Heart left ventricle (tissue), 16 donors: ENCODE measurements around the gene SMG9. TPM values are rescaled to one million over a fixed set of nuclear protein-coding genes. Genes with fewer than 3 reads are reported as not detected.
"Not testable (repeated sequence)": the region's sequence is repeated elsewhere in the genome, so short reads cannot be mapped to it uniquely, and the experiment has no call there.

Source experiments
- ATAC-seq, 4 donors: fragments of 200-7000 bp; cut with Tn5 transposase; one replicate each; pipeline ENCODE4 v1.9.1; 2020 to 2022; ENCODE audit warnings: moderate library complexity in 4 of 4, mild to moderate bottlenecking in 3 of 4, moderate number of reproducible peaks in 1 of 4
- DNase-seq, 5 donors: peaks; one replicate each; pipeline ENCODE4 v3.0.0-alpha.2; 2020
- H3K27ac ChIP-seq, 12 donors: fragments of 200-600 bp; sonication (generic) in 4 of 12; one replicate each; pipeline versions ENCODE4 v1.5.0 to v1.8.0; 2016 to 2022; ENCODE audit warnings: mild to moderate bottlenecking in 2 of 12
- H3K27me3 ChIP-seq, 9 donors: fragments of 200-600 bp; sonication (generic) in 2 of 9; one replicate each; pipeline versions ENCODE4 v1.5.1 to v1.8.0; 2016 to 2022; ENCODE audit warnings: mild to moderate bottlenecking in 3 of 9
- H3K36me3 ChIP-seq, 9 donors: fragments of 200-600 bp; sonication (generic) in 2 of 9; one replicate each; pipeline versions ENCODE4 v1.5.0 to v1.8.0; 2018 to 2022; ENCODE audit warnings: mild to moderate bottlenecking in 2 of 9
- H3K4me1 ChIP-seq, 12 donors: fragments of 200-600 bp; sonication (generic) in 4 of 12; one replicate each; pipeline versions ENCODE4 v1.5.0 to v1.8.0; 2016 to 2022; ENCODE audit warnings: mild to moderate bottlenecking in 3 of 12
- H3K4me3 ChIP-seq, 12 donors: fragments of 200-600 bp; sonication (generic) in 4 of 12; one replicate each; pipeline versions ENCODE4 v1.5.0 to v1.8.0; 2017 to 2022; ENCODE audit warnings: mild to moderate bottlenecking in 9 of 12, moderate library complexity in 4 of 12
- H3K9me3 ChIP-seq, 12 donors: fragments of 200-600 bp; sonication (generic) in 4 of 12; one replicate each; pipeline versions ENCODE4 v1.5.0 to v1.8.0; 2016 to 2022; ENCODE audit warnings: mild to moderate bottlenecking in 1 of 12
- CTCF ChIP-seq, 12 donors: fragments of 200-600 bp; sonication (generic) in 4 of 12; IDR thresholded peaks; one replicate each; pipeline versions ENCODE4 v1.5.0 to v1.8.0; 2018 to 2022; ENCODE audit warnings: antibody characterized with exemption in 12 of 12, mild to moderate bottlenecking in 5 of 12
- POLR2A ChIP-seq, 2 donors: fragments of 450-650 bp; IDR thresholded peaks; one replicate each; pipeline ENCODE4 v1.6.1; 2017; ENCODE audit warnings: antibody characterized with exemption in 2 of 2, mild to moderate bottlenecking in 2 of 2, moderate library complexity in 2 of 2
- WGBS, 4 donors: extraction: QIAGEN DNeasy Blood & Tissue Kit in 2 of 4; methylation state at CpG; one replicate each; pipeline versions ENCODE4 v1.1.5 to v1.1.7; 2013 to 2018; 5-methylcytosine and 5-hydroxymethylcytosine counted together
- intact Hi-C, 10 donors: fragments of 100-400 bp; cut with DNase I; formaldehyde crosslinking; loops; one replicate each; pipeline versions ENCODE4 v1.11.1 to v1.14.2; 2022
- polyA plus RNA-seq, 2 donors: library from polyadenylated mRNA; stranded (reverse); fragments of 200-250 nt; gene quantifications; one replicate each; pipeline ENCODE4 v1.2.3, GENCODE V29; 2013
- total RNA-seq, 9 donors: library from RNA; depleted of rRNA in 2 of 9; stranded (reverse); fragments of >200 nt in 2 of 9; fragmentation: NEBNext Ultra II Directional in 3 of 9; extraction: Animal tissue kit (Norgen Biotek cat#: 25700) in 3 of 9; gene quantifications; one replicate each; pipeline versions ENCODE4 v1.1.0 to v1.2.4, GENCODE V29; 2016 to 2023
- donor health status: ischemic (EF 13 %, LVEDD 7.1; RV severe dilation, severe dysfunction).
- donor health status: healthy with polysubstance abuse.
- donor health status: DM: no; HTN: yes; CAD: no.
- donor health status: DM: no; HTN: no; CAD: no.
- donor health status: ischemic (EF 25% LVEDD 6.9; RV normal size, moderate dysfunction).
- donor health status: ischemic (EF 25% LVEDD 5.7; RV mildly dilated, moderate dysfunction).
- donor health status: healthy.
- donor health status: DM: yes; HTN: yes; CAD: no.
- donor health status: ischemic (EF 35%, LVEDD 5.7; RV mildly dilated, moderate dysfunction).
- donor health status: nonischemic (EF 11% LVEDD 7.7; RV severe dilation, severe dysfunction).
- donor health status: DM: yes; HTN: yes; CAD: no.
- donor health status: PGD.
- donor health status: ischemic (EF 29% LVEDD 5.4; RV normal size, mild dysfunction).
- donor health status: nonischemic (EF 23%, LVEDD 6.1; RV moderate dilation, normal function).

The SMG9 gene
- total and polyA plus RNA-seq, 11 donors, result 5.8 to 27.7 (median 14.9) TPM

GRCh38 chr19:43682824-43683661, 71.7 kb downstream of the SMG9 start:
- no peaks in the 10 kb centered on the region for H3K27me3 ChIP-seq
- ATAC-seq (no peak), DNase-seq (no peak)
- 52 to 55% (median 54%) methylated on average over 11 of the region's 11 CpGs for WGBS, 4 donors
- H3K9me3 ChIP-seq, result no peaks in the 10 kb centered on the region
- H3K4me1 ChIP-seq, result peaks cover 0 to under 1% (median 0%) of the 10 kb centered on the region in 12 donors
- intact Hi-C loops, result no loop called here
- H3K4me3 ChIP-seq, result no peak overlapping the region
- H3K27ac ChIP-seq, result no peak overlapping the region
- H3K36me3 ChIP-seq, result no peaks in the 10 kb centered on the region
- TF ChIP-seq CTCF (IDR thresholded peaks at IDR 0.05) (no peak), POLR2A (IDR thresholded peaks at IDR 0.05) (no peak)

- 90 to 96% (median 93%) methylated on average over 5 of the region's 5 CpGs for WGBS, 4 donors
- H3K9me3 ChIP-seq, result not testable (repeated sequence)
Measured at GRCh38 chr19:43682269-43682668, 72.5 kb downstream of the SMG9 start.

GRCh38 chr19:43681821-43682220, 72.9 kb downstream of the SMG9 start:
- Histone ChIP-seq H3K9me3 (no peaks in the 10 kb centered on the region), H3K27ac (no peak overlapping the region), H3K27me3 (no peaks in the 10 kb centered on the region), H3K4me3 (no peak overlapping the region), H3K36me3 (no peaks in the 10 kb centered on the region), H3K4me1 (no peaks in the 10 kb centered on the region)
- whole genome bisulfite sequencing, 4 donors, result 83 to 87% (median 84%) methylated on average over 5 of the region's 5 CpGs
- DNase-seq (no peak), ATAC-seq (no peak)
- intact Hi-C loops, result no loop called here
- TF ChIP-seq POLR2A (IDR thresholded peaks at IDR 0.05) (no peak), CTCF (IDR thresholded peaks at IDR 0.05) (no peak)

More at GRCh38 chr19:43682269-43682668, 72.5 kb downstream of the SMG9 start:
- H3K27me3 ChIP-seq, intact Hi-C loops, H3K4me1 ChIP-seq, H3K27ac ChIP-seq, H3K36me3 ChIP-seq, H3K4me3 ChIP-seq, ATAC-seq, DNase-seq: not testable (repeated sequence)

GRCh38 chr19:43678512-43679261, 76.1 kb downstream of the SMG9 start:
- intact Hi-C loops, result loop anchor here in 1 of 10 donors (10.0 kb wide), 1 partner anchor 106 kb away; the partner anchor contains the start of gene KCNN4
- no peak overlapping the region for H3K27ac ChIP-seq
- peaks cover 0 to 20% (median 0%) of the 10 kb centered on the region in 12 donors for H3K4me1 ChIP-seq
- DNase-seq (no peak), ATAC-seq (peak in 2 of 4 donors; percentile 48 to 57)
- no peaks in the 10 kb centered on the region for H3K36me3 ChIP-seq
- H3K27me3 ChIP-seq, result no peaks in the 10 kb centered on the region
- 89 to 93% (median 91%) methylated on average over 11 of the region's 11 CpGs for WGBS, 4 donors
- TF ChIP-seq CTCF (IDR thresholded peaks at IDR 0.05), result no peak
- TF ChIP-seq POLR2A (IDR thresholded peaks at IDR 0.05), result no peak
- H3K4me3 ChIP-seq, result no peak overlapping the region
- H3K9me3 ChIP-seq, result no peaks in the 10 kb centered on the region

Other genes with a start within 250 kb of the SMG9 start
- gene ETHE1, start 227.8 kb downstream of the SMG9 start, total RNA-seq, result 10 to 100 TPM in 8 of 9 donors, 1 to 10 TPM in 1; 9.0 to 27.6 (median 14.2) TPM
- 10 to 100 TPM in 1 of 2 donors, 1 to 10 TPM in 1; 6.0 to 21.2 TPM for gene ETHE1, start 227.8 kb downstream of the SMG9 start, polyA plus RNA-seq
- gene ZNF575, start 221.8 kb downstream of the SMG9 start, total RNA-seq, result 1 to 10 TPM in 5 of 9 donors, under 1 TPM in 2, not detected in 2; 0.58 to 1.9 (median 1.3) TPM
- under 1 TPM; 0.38 to 0.65 TPM for gene ZNF575, start 221.8 kb downstream of the SMG9 start, polyA plus RNA-seq
- gene XRCC1, start 179.4 kb downstream of the SMG9 start, total RNA-seq, result 10 to 100 TPM; 11.2 to 21.3 (median 16.6) TPM
- 10 to 100 TPM; 11.3 to 19.3 TPM for gene XRCC1, start 179.4 kb downstream of the SMG9 start, polyA plus RNA-seq
- gene PINLYP, start 179.2 kb downstream of the SMG9 start, total RNA-seq, result 1 to 10 TPM in 5 of 9 donors, under 1 TPM in 3, not detected in 1; 0.76 to 4.3 (median 1.1) TPM
- gene PINLYP, start 179.2 kb downstream of the SMG9 start, polyA plus RNA-seq, result 1 to 10 TPM; 3.0 to 4.0 TPM
- 10 to 100 TPM; 21.1 to 36.1 (median 24.9) TPM for gene IRGQ, start 158.8 kb downstream of the SMG9 start, total RNA-seq
- gene IRGQ, start 158.8 kb downstream of the SMG9 start, polyA plus RNA-seq, result 10 to 100 TPM in 1 of 2 donors, 1 to 10 TPM in 1; 7.4 to 11.9 TPM
- gene ZNF576, start 158.4 kb downstream of the SMG9 start, total RNA-seq, result 10 to 100 TPM in 7 of 9 donors, 1 to 10 TPM in 2; 9.0 to 17.6 (median 11.8) TPM
- gene ZNF576, start 158.4 kb downstream of the SMG9 start, polyA plus RNA-seq, result 10 to 100 TPM in 1 of 2 donors, 1 to 10 TPM in 1; 8.9 to 22.4 TPM
- under 1 TPM in 7 of 9 donors, not detected in 2; 0.07 to 0.35 (median 0.16) TPM for gene SRRM5, start 142.9 kb downstream of the SMG9 start, total RNA-seq
- under 1 TPM; 0.15 to 0.80 TPM for gene SRRM5, start 142.9 kb downstream of the SMG9 start, polyA plus RNA-seq
- 10 to 100 TPM; 25.1 to 40.4 (median 31.3) TPM for gene ZNF428, start 135.3 kb downstream of the SMG9 start, total RNA-seq
- gene ZNF428, start 135.3 kb downstream of the SMG9 start, polyA plus RNA-seq, result 10 to 100 TPM; 29.5 to 64.5 TPM
- 10 to 100 TPM in 2 of 9 donors, 1 to 10 TPM in 7; 4.6 to 13.2 (median 7.8) TPM for gene CADM4, start 115.1 kb downstream of the SMG9 start, total RNA-seq
- gene CADM4, start 115.1 kb downstream of the SMG9 start, polyA plus RNA-seq, result 10 to 100 TPM; 10.7 to 12.2 TPM
- 10 to 100 TPM in 2 of 9 donors, 1 to 10 TPM in 7; 2.3 to 44.1 (median 4.7) TPM for gene PLAUR, start 84.8 kb downstream of the SMG9 start, total RNA-seq
- gene PLAUR, start 84.8 kb downstream of the SMG9 start, polyA plus RNA-seq, result 10 to 100 TPM in 1 of 2 donors, 1 to 10 TPM in 1; 4.0 to 17.8 TPM
- not detected for gene IRGC, start 38.9 kb downstream of the SMG9 start, total RNA-seq
- not detected for gene IRGC, start 38.9 kb downstream of the SMG9 start, polyA plus RNA-seq
- 1 to 10 TPM in 2 of 9 donors, under 1 TPM in 7; 0.15 to 3.7 (median 0.63) TPM for gene KCNN4, start 26.0 kb upstream of the SMG9 start, total RNA-seq
- gene KCNN4, start 26.0 kb upstream of the SMG9 start, polyA plus RNA-seq, result 1 to 10 TPM in 1 of 2 donors, under 1 TPM in 1; 0.46 to 1.1 TPM
- 1 to 10 TPM in 8 of 9 donors, under 1 TPM in 1; 0.37 to 7.9 (median 1.4) TPM for gene LYPD5, start 47.5 kb upstream of the SMG9 start, total RNA-seq
- gene LYPD5, start 47.5 kb upstream of the SMG9 start, polyA plus RNA-seq, result 1 to 10 TPM in 1 of 2 donors, under 1 TPM in 1; 0.34 to 1.9 TPM
- gene ZNF283, start 72.4 kb upstream of the SMG9 start, total RNA-seq, result 10 to 100 TPM in 6 of 9 donors, 1 to 10 TPM in 3; 4.6 to 13.4 (median 11.9) TPM
- 1 to 10 TPM; 4.8 to 5.0 TPM for gene ZNF283, start 72.4 kb upstream of the SMG9 start, polyA plus RNA-seq
- gene ZNF404, start 129.0 kb upstream of the SMG9 start, total RNA-seq, result 1 to 10 TPM; 2.3 to 7.6 (median 6.1) TPM
- 10 to 100 TPM in 1 of 2 donors, 1 to 10 TPM in 1; 5.6 to 18.7 TPM for gene ZNF404, start 129.0 kb upstream of the SMG9 start, polyA plus RNA-seq
- gene ZNF45, start 180.3 kb upstream of the SMG9 start, total RNA-seq, result 1 to 10 TPM; 4.0 to 9.9 (median 7.2) TPM
- 1 to 10 TPM; 2.4 to 5.4 TPM for gene ZNF45, start 180.3 kb upstream of the SMG9 start, polyA plus RNA-seq
- 1 to 10 TPM; 2.6 to 6.7 (median 3.9) TPM for gene ZNF221, start 196.3 kb upstream of the SMG9 start, total RNA-seq
- gene ZNF221, start 196.3 kb upstream of the SMG9 start, polyA plus RNA-seq, result 1 to 10 TPM; 2.4 to 2.9 TPM
- 1 to 10 TPM; 4.0 to 7.7 (median 6.6) TPM for gene ZNF155, start 229.2 kb upstream of the SMG9 start, total RNA-seq
- gene ZNF155, start 229.2 kb upstream of the SMG9 start, polyA plus RNA-seq, result 1 to 10 TPM; 4.9 to 5.1 TPM
- 1 to 10 TPM; 1.7 to 4.3 (median 2.5) TPM for gene ZNF230, start 248.0 kb upstream of the SMG9 start, total RNA-seq
- 1 to 10 TPM; 1.8 to 1.9 TPM for gene ZNF230, start 248.0 kb upstream of the SMG9 start, polyA plus RNA-seq